ACC112 (cell line): Measurements from ENCODE around the gene ZNF710.

ENCODE experiments used
- H2AFZ ChIP-seq: fragments of 200-600 bp; sonication (generic); one replicate; pipeline ENCODE4 v1.6.0; 2017; ENCODE audit warnings: antibody characterized with exemption, low read length; ENCODE audit not compliant: unreplicated experiment
- H3K27ac ChIP-seq: fragments of 200-600 bp; sonication (generic); 2 replicates; pipeline ENCODE4 v1.5.1; 2014; ENCODE audit warnings: low read depth, mild to moderate bottlenecking, antibody characterized with exemption, low read length, moderate library complexity
- H3K27me3 ChIP-seq: fragments of 200-600 bp; sonication (generic); 2 replicates; pipeline ENCODE4 v1.6.1; 2014; ENCODE audit warnings: mild to moderate bottlenecking, antibody characterized with exemption, low read length, moderate library complexity, mixed read lengths; ENCODE audit not compliant: insufficient read depth
- H3K36me3 ChIP-seq: fragments of 200-600 bp; sonication (generic); 2 replicates; pipeline ENCODE4 v1.6.1; 2016; ENCODE audit warnings: mild to moderate bottlenecking, antibody characterized with exemption, low read length, moderate library complexity, mixed read lengths; ENCODE audit not compliant: insufficient read depth
- H3K4me1 ChIP-seq: fragments of 200-600 bp; sonication (generic); one replicate; pipeline ENCODE4 v1.6.1; 2016; ENCODE audit warnings: low read length, mixed read lengths; ENCODE audit not compliant: insufficient read depth, unreplicated experiment, control insufficient read depth
- H3K4me3 ChIP-seq: fragments of 200-600 bp; sonication (generic); 2 replicates; pipeline ENCODE4 v1.5.1; 2014; ENCODE audit warnings: mild to moderate bottlenecking, low read depth, low read length
- H3K79me2 ChIP-seq: fragments of 200-600 bp; sonication (generic); one replicate; pipeline ENCODE4 v1.6.0; 2016; ENCODE audit warnings: low read length; ENCODE audit not compliant: control insufficient read depth, unreplicated experiment, insufficient read depth

Gene ZNF710

GRCh38 chr15:90018216-90018831 lies 17.2 kb downstream of the ZNF710 start:
- Histone ChIP-seq H3K27me3 (no peaks in the 10 kb centered on the region), H3K4me3 (no peak overlapping the region), H2AFZ (no peak overlapping the region), H3K36me3 (0 out of 2 replicates have a peak, but pooled peaks cover 4% of the 10 kb centered on the region), H3K79me2 (peaks cover 39% of the 10 kb centered on the region), H3K27ac (no peak overlapping the region), H3K4me1 (no peaks in the 10 kb centered on the region)

DNA sequence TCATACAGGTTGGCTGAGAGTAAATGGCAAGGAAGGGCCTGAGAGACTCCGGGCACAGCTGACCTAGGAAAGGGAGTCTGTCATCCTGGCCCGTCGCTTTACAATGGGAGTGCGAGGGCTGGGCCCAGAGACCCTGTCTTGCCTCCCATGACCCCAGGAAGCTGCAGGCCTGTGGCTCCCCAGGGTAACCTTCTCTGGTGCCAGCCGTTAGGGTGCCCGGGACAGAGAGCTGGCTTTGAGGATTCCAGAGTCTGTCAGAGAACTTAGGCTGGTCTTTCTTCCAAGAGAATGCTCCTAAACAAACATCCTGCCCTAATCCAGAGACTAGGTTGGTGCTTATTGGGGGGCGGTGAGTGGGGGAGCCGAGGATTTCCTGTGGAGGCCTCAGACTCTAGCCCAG lies 18.5 kb downstream of the ZNF710 start:
- Histone ChIP-seq H3K27me3 (no peaks in the 10 kb centered on the region), H3K27ac (no peak overlapping the region), H3K79me2 (peaks cover 36% of the 10 kb centered on the region), H2AFZ (no peak overlapping the region), H3K4me1 (no peaks in the 10 kb centered on the region), H3K4me3 (no peak overlapping the region), H3K36me3 (no peaks in the 10 kb centered on the region)

GRCh38 chr15:90020021-90020735 lies 19.1 kb downstream of the ZNF710 start:
- no peak overlapping the region for H3K27ac ChIP-seq
- no peaks in the 10 kb centered on the region for H3K4me1 ChIP-seq
- no peaks in the 10 kb centered on the region for H3K36me3 ChIP-seq
- no peak overlapping the region for H2AFZ ChIP-seq
- H3K4me3 ChIP-seq = no peak overlapping the region
- H3K79me2 ChIP-seq = peaks cover 38% of the 10 kb centered on the region
- H3K27me3 ChIP-seq = no peaks in the 10 kb centered on the region

DNA sequence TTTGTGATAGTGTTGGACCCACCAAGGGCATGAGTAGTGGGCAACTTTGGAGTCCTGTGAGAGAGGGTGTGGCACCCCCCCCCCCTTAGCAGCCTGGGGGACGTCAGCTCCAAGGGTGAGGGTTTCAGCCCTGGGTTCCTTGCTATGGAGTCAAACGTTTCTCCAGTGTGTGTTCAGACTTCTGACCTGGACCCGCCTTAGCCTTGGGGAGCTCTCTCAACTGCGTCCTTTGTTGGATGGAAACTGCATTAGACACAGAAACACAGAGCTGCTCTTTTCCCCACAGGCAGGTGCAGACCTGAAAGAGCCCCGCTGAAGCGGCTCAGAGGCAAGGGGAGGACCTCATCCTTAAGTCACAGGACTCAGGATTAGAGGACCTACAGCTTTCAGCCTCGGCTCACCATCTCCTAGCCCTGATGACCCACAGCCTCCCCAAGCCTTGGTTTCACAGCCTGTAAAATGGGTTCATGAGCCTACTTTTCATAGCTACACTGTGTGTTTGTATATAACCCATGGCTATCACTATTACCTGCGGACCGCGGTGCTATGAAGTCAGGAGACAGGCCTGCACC lies 19.9 kb downstream of the ZNF710 start:
- Histone ChIP-seq H3K4me1 (no peaks in the 10 kb centered on the region), H3K27me3 (no peaks in the 10 kb centered on the region), H3K27ac (no peak overlapping the region), H2AFZ (no peak overlapping the region), H3K36me3 (no peaks in the 10 kb centered on the region), H3K79me2 (peaks cover 38% of the 10 kb centered on the region), H3K4me3 (no peak overlapping the region)

GRCh38 chr15:90022345-90022744 lies 21.2 kb downstream of the ZNF710 start:
- H3K27ac ChIP-seq = no peak overlapping the region
- no peaks in the 10 kb centered on the region for H3K27me3 ChIP-seq
- no peak overlapping the region for H3K4me3 ChIP-seq
- no peak overlapping the region for H2AFZ ChIP-seq
- peaks cover 30% of the 10 kb centered on the region for H3K79me2 ChIP-seq
- no peaks in the 10 kb centered on the region for H3K36me3 ChIP-seq
- H3K4me1 ChIP-seq = no peaks in the 10 kb centered on the region

DNA sequence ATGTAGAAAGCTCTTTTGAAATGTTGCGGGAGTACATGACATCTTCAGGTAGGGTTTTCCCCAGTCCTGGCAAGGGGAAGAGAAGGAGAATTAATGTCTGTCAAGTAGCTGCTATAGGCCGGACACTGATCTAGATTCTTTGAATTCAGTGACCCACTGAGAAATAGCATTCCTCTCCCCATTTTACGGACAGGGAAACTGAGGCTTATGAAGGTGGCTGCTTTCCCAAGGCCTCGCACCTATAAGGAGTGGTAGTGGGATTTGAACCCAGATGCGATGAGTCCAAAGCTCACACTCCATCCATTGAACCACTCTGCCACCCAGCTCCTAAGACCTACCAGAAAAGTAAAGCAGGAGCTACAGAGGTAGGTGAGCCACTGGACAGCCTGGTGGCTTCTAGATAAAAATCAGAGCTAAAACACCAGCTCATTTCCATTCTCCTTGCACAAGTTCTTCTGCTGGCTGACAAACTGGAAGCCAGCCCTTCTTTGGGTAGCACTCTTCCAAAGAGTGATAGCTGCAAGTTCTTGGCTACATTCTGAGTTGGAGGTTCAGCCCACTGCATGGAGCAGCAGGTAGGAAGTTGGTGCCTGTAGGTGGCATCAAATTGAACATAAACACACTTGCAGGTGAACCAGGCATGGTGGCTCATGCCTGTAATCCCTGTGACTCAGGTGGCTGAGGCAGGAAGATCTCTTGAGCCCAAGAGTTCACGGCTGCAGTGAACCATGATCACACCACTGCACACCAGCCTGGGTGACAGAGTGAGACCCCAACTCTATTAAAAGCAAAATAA lies 22.0 kb downstream of the ZNF710 start:
- H3K36me3 ChIP-seq = 0 out of 2 replicates have a peak, but pooled peaks cover under 1% of the 10 kb centered on the region
- H3K27me3 ChIP-seq = no peaks in the 10 kb centered on the region
- no peak overlapping the region for H3K4me3 ChIP-seq
- H3K4me1 ChIP-seq = no peaks in the 10 kb centered on the region
- H2AFZ ChIP-seq = no peak overlapping the region
- peaks cover 26% of the 10 kb centered on the region for H3K79me2 ChIP-seq
- H3K27ac ChIP-seq = no peak overlapping the region

- Histone ChIP-seq H2AFZ (no peak overlapping the region), H3K27ac (no peak overlapping the region), H3K36me3 (0 out of 2 replicates have a peak, but pooled peaks cover 3% of the 10 kb centered on the region), H3K27me3 (no peaks in the 10 kb centered on the region), H3K79me2 (peaks cover 25% of the 10 kb centered on the region), H3K4me1 (no peaks in the 10 kb centered on the region), H3K4me3 (no peak overlapping the region)
Measured at GRCh38 chr15:90024406-90024805, 23.3 kb downstream of the ZNF710 start.

GRCh38 chr15:90025489-90026033 lies 24.4 kb downstream of the ZNF710 start:
- no peak overlapping the region for H3K27ac ChIP-seq
- peaks cover 16% of the 10 kb centered on the region for H3K79me2 ChIP-seq
- 0 out of 2 replicates have a peak, but pooled peaks cover 3% of the 10 kb centered on the region for H3K36me3 ChIP-seq
- no peak overlapping the region for H3K4me3 ChIP-seq
- peaks cover 4% of the 10 kb centered on the region for H3K4me1 ChIP-seq
- H2AFZ ChIP-seq = no peak overlapping the region
- no peaks in the 10 kb centered on the region for H3K27me3 ChIP-seq

DNA sequence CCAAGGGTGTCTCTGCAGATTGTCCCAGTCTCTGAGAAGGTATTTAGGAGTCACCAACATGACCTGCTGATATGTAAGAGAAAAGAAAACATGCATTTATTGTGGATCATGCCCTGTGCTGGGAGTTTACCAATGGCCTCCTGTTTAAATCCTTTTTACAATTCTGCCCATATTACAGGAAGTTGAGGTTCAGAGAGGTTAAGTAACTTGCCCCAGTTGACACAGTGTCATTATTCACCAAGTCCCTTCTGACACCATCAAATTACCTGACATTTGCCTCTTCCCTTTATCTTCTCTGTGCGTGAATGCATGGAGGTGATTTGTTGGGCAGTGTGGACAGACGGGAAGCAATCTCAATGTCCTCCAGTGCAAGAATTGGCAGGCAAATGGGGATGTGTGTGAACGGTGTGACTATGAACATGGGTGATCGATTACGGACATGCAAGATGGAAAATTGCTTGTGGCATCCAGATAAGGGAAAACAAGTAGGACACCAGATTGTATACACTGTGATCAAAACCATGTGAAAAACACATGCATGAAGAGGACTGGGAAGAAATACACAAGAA lies 27.3 kb downstream of the ZNF710 start:
- Histone ChIP-seq H3K4me3 (no peak overlapping the region), H2AFZ (no peak overlapping the region), H3K27ac (no peak overlapping the region), H3K36me3 (0 out of 2 replicates have a peak, but pooled peaks cover 3% of the 10 kb centered on the region), H3K79me2 (peaks cover 16% of the 10 kb centered on the region), H3K4me1 (peaks cover 23% of the 10 kb centered on the region), H3K27me3 (no peaks in the 10 kb centered on the region)

DNA sequence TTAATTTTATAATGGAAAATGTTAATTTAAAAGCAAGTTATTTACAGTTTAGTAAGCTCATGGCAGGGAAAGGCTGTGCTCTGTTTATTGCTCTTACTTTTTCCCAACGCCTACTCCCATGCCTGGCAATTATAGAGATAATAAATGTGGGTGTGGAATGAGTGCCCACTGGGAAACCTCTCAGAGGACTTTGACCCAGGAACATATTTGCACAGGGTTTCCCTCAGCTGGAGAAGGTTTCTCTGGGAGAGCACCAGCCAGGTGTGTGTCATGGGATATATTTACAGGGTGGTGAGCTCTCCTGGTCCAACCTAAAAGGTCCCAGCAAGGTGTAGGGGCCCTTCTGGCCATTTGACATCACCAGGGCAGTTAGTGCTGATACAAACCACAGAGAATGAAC lies 27.9 kb downstream of the ZNF710 start:
- Histone ChIP-seq H3K4me3 (no peak overlapping the region), H3K79me2 (peaks cover 20% of the 10 kb centered on the region), H3K27ac (no peak overlapping the region), H3K36me3 (0 out of 2 replicates have a peak, but pooled peaks cover 3% of the 10 kb centered on the region), H3K27me3 (no peaks in the 10 kb centered on the region), H3K4me1 (peaks cover 28% of the 10 kb centered on the region), H2AFZ (no peak overlapping the region)
